Measurements from ENCODE around the gene ZC3H4. TPM values are rescaled to one million over a fixed set of nuclear protein-coding genes. Genes with fewer than 3 reads are reported as not detected.

The ZC3H4 gene
- total RNA-seq, 4 donors from 2014 or later, result 11.9 to 26.9 (median 17.5) TPM

- TF ChIP-seq CTCF (IDR thresholded peaks at IDR 0.05; ENCODE audit: low read depth), result no peak
Measured at GRCh38 chr19:47086280-47086679, 27.3 kb downstream of the ZC3H4 start.

- no peak for TF ChIP-seq CTCF (IDR thresholded peaks at IDR 0.05; ENCODE audit: low read depth)
Measured at GRCh38 chr19:47084879-47085439, 28.6 kb downstream of the ZC3H4 start.

DNA sequence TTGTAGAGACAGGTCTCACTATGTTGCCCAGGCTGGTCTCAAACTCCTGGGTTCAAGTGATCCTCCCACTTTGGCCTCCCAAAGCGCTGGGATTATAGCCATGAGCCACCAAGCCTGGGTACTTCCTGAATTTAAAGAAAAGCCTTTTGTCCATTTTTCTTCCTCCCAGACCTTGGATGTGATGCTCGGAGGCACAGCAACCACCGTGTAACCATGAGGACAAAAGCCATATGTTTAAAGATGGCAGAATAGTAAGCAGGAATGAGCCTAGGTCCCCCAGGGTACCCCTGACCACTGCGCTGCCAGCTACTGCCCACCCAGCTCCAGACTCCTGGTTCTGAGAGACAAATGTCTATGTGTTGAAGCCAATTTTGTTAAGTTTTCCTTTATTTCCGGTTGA lies 31.1 kb downstream of the ZC3H4 start:
- TF ChIP-seq CTCF (IDR thresholded peaks at IDR 0.05; ENCODE audit: low read depth), result no peak

- no peak for TF ChIP-seq CTCF (IDR thresholded peaks at IDR 0.05; ENCODE audit: low read depth)
Measured at GRCh38 chr19:47081095-47081494, 32.5 kb downstream of the ZC3H4 start.

DNA sequence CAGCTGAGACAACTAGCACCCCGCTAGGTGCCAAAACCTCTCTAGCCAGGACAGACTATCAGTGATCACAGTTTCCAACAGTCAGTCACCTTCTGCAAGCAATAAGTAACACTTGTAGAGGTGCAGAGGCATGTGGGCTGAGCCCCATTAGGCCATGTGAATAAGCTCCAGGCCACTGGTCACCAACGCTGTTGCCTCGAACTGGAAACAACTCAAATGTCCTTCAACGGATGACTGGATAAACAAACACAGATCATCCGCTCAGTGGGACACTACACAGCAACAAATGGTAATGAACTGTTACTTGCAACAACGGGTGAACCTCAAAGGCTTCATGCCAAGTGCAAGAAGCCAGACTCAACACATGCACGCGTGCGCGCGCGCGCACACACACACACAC lies 37.6 kb downstream of the ZC3H4 start:
- TF ChIP-seq CTCF (IDR thresholded peaks at IDR 0.05; ENCODE audit: low read depth), result no peak

DNA sequence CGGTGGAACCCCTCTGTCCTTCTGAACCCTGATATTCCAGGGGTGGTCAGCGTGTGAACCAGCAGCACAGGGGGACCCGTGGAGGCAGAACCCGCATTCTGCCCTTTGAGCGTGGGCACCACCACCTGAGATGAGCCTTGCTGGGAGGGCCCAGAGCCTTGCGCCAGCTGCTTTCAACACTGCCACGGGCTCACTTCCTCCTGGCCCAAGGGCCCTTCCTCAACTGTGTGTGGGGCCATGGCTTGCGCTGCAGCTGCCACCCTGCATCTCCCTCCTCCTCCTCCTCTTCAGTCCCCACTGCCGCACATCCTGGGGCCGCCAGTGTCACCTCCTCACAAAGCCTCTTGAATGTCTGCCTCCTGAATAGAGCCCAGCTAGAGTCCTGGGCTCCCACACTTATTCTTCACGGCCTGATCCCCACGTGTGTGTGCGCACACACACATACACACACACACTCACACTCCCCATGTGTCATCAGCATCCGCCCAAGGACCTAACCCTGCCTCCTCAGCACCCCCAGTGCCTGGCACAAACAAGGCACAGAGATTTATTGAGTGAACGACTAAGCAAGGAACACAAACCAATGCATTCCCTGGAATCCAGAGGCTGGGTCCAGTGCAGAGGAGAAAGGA lies 38.3 kb downstream of the ZC3H4 start:
- TF ChIP-seq CTCF (IDR thresholded peaks at IDR 0.05; ENCODE audit: low read depth), result no peak

DNA sequence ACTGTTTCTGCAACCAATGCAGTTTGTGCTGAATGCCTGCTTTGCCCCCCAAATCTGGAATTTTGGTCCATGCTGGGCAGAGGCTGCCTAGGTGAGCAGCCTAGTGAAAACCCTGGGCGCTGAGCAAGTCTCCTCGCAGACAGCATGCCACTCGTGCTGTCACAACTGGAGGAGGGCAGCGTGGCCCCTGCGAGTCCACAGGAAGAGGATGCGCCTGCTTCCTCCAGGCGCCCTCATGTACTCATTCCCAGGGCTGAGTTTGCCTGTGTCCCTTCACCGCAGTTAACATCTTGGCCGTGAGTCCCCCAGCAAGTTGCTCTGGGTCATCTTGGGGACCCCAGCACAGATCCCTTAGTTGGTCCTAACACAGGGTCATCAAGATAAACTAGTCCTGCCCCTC lies 39.0 kb downstream of the ZC3H4 start:
- no peak for TF ChIP-seq CTCF (IDR thresholded peaks at IDR 0.05; ENCODE audit: low read depth)

All from subcutaneous adipose tissue (tissue), 4 donors.